Sigmoid colon (tissue), 7 donors: Measurements from ENCODE around the gene ARFGAP1. TPM values are rescaled to one million over a fixed set of nuclear protein-coding genes. Genes with fewer than 3 reads are reported as not detected.

ENCODE experiments used
- DNase-seq: peaks from one replicate; pipeline ENCODE4 v3.0.0-alpha.2; 2019
- H3K27ac ChIP-seq, 4 donors: fragments of 200-600 bp; sonication (generic); one replicate each; pipeline ENCODE4 v1.5.1; 2016 to 2019; ENCODE audit warnings: mild to moderate bottlenecking in 1 of 4
- H3K27me3 ChIP-seq, 3 donors: fragments of 200-600 bp; sonication (generic); one replicate each; pipeline ENCODE4 v1.5.1; 2019; ENCODE audit warnings: mild to moderate bottlenecking in 1 of 3
- H3K36me3 ChIP-seq, 4 donors: fragments of 200-600 bp; sonication (generic); one replicate each; pipeline ENCODE4 v1.5.1; 2016 to 2019
- H3K4me1 ChIP-seq, 4 donors: fragments of 200-600 bp; sonication (generic); one replicate each; pipeline ENCODE4 v1.5.1; 2017 to 2019
- H3K4me3 ChIP-seq, 4 donors: fragments of 200-600 bp; sonication (generic); one replicate each; pipeline ENCODE4 v1.5.1; 2017 to 2019; ENCODE audit warnings: mild to moderate bottlenecking in 2 of 4, moderate library complexity in 1 of 4
- H3K9me3 ChIP-seq, 4 donors: fragments of 200-600 bp in 3 of 4; sonication (generic) in 3 of 4; one replicate each; pipeline versions ENCODE4 v1.5.1 to v1.6.1; 2013 to 2019
- EP300 ChIP-seq, 4 donors: sonication (generic); formaldehyde crosslinking; IDR thresholded peaks; one replicate each; pipeline ENCODE4 v1.6.1; 2017; ENCODE audit warnings: antibody characterized with exemption in 4 of 4
- POLR2A ChIP-seq, 2 donors: fragments of 450-650 bp; IDR thresholded peaks; one replicate each; pipeline ENCODE4 v1.6.1; 2016; ENCODE audit warnings: antibody characterized with exemption in 2 of 2, mild to moderate bottlenecking in 2 of 2, moderate library complexity in 2 of 2
- POLR2AphosphoS5 ChIP-seq, 4 donors: sonication (generic); formaldehyde crosslinking; IDR thresholded peaks; one replicate each; pipeline ENCODE4 v1.6.1; 2017; ENCODE audit warnings: antibody characterized with exemption in 4 of 4
- WGBS, 2 donors: extraction: QIAGEN DNeasy Blood & Tissue Kit; methylation state at CpG; one replicate each; pipeline ENCODE4 v1.1.7; 2013; 5-methylcytosine and 5-hydroxymethylcytosine counted together
- intact Hi-C: fragments of 100-400 bp; cut with DNase I; formaldehyde crosslinking; loops from one replicate; pipeline ENCODE4 v1.15.1; 2023
- polyA plus RNA-seq, 3 donors: library from polyadenylated mRNA; stranded (reverse); fragments of 200-250 nt; gene quantifications; one replicate each; pipeline ENCODE4 v1.2.3, GENCODE V29; 2013
- total RNA-seq, 4 donors: library from RNA; depleted of rRNA; stranded (reverse); fragments of >200 nt; gene quantifications; one replicate each; pipeline ENCODE4 v1.1.0, GENCODE V29; 2016
- TF ChIP-seq, protein P1 (sequence below), 4 experiments: fragments of 450-650 bp in 3 of 4; fragments of 200-600 bp in 1 of 4; IDR thresholded peaks; one replicate each; pipeline ENCODE4 v1.5.1; 2016 to 2019; ENCODE audit warnings: antibody characterized with exemption in 4 of 4, mild to moderate bottlenecking in 3 of 4, moderate library complexity in 2 of 4
- donor health status: healthy with polysubstance abuse.
- donor health status: Bipolar disorder and iron deficiency.
- donor health status: healthy.

Gene ARFGAP1
- total and polyA plus RNA-seq, 7 donors: 19.8 to 109 (median 31.8) TPM

GRCh38 chr20:63238514-63239125, 34.0 kb upstream of the ARFGAP1 start:
- Histone ChIP-seq H3K27me3 (peaks cover 0 to 33% (median 9%) of the 10 kb centered on the region in 3 donors), H3K4me3 (no peak overlapping the region), H3K4me1 (no peaks in the 10 kb centered on the region), H3K9me3 (no peaks in the 10 kb centered on the region), H3K27ac (no peak overlapping the region), H3K36me3 (no peaks in the 10 kb centered on the region)
- WGBS, 2 donors: 32 to 46% methylated on average over 16 of the region's 16 CpGs
- DNase-seq: no peak
- intact Hi-C loops: no loop called here
- TF ChIP-seq POLR2AphosphoS5 (IDR thresholded peaks at IDR 0.05): no peak
- no peak for TF ChIP-seq EP300 (IDR thresholded peaks at IDR 0.05)
- TF ChIP-seq, protein P1, sequence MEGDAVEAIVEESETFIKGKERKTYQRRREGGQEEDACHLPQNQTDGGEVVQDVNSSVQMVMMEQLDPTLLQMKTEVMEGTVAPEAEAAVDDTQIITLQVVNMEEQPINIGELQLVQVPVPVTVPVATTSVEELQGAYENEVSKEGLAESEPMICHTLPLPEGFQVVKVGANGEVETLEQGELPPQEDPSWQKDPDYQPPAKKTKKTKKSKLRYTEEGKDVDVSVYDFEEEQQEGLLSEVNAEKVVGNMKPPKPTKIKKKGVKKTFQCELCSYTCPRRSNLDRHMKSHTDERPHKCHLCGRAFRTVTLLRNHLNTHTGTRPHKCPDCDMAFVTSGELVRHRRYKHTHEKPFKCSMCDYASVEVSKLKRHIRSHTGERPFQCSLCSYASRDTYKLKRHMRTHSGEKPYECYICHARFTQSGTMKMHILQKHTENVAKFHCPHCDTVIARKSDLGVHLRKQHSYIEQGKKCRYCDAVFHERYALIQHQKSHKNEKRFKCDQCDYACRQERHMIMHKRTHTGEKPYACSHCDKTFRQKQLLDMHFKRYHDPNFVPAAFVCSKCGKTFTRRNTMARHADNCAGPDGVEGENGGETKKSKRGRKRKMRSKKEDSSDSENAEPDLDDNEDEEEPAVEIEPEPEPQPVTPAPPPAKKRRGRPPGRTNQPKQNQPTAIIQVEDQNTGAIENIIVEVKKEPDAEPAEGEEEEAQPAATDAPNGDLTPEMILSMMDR (IDR thresholded peaks at IDR 0.05): no peak
- no peak for TF ChIP-seq POLR2A (IDR thresholded peaks at IDR 0.05)

GRCh38 chr20:63239431-63239830, 33.2 kb upstream of the ARFGAP1 start:
- intact Hi-C loops: no loop called here
- WGBS, 2 donors: 90 to 92% methylated on average over 30 of the region's 30 CpGs

DNA sequence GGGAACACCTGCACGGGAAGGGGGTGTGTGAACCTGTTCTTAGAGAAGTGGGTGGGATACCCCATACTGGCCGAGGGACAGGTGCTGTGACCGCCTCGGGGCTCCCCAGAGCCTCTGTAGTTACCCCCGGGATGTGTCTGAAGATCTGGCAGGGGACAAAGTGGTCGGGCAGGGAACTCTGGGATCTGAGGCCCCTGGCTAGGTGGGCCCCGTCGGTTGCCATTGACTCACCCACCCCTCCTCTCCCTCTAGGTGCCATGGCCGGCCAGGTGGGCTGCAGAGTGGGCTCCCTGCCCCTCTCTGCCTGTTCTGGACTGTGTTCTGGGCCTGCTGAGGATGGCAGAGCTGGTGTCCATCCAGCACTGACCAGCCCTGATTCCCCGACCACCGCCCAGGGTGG, 32.6 kb upstream of the ARFGAP1 start:
- Histone ChIP-seq H3K9me3 (no peaks in the 10 kb centered on the region), H3K36me3 (no peaks in the 10 kb centered on the region), H3K4me3 (no peak overlapping the region), H3K4me1 (no peaks in the 10 kb centered on the region), H3K27me3 (peaks cover 0 to 21% (median 9%) of the 10 kb centered on the region in 3 donors), H3K27ac (no peak overlapping the region)
- DNase-seq: no peak
- TF ChIP-seq POLR2A (IDR thresholded peaks at IDR 0.05): no peak
- WGBS, 2 donors: 87 to 88% methylated on average over 11 of the region's 11 CpGs
- intact Hi-C loops: no loop called here

More at GRCh38 chr20:63239431-63239830, 33.2 kb upstream of the ARFGAP1 start:
- H3K4me3 ChIP-seq: no peak overlapping the region
- no peaks in the 10 kb centered on the region for H3K36me3 ChIP-seq
- DNase-seq: no peak
- H3K4me1 ChIP-seq: no peaks in the 10 kb centered on the region
- H3K27ac ChIP-seq: no peak overlapping the region
- peaks cover 0 to 25% (median 9%) of the 10 kb centered on the region in 3 donors for H3K27me3 ChIP-seq
- no peaks in the 10 kb centered on the region for H3K9me3 ChIP-seq
- TF ChIP-seq POLR2A (IDR thresholded peaks at IDR 0.05) (no peak), POLR2AphosphoS5 (IDR thresholded peaks at IDR 0.05) (no peak), EP300 (IDR thresholded peaks at IDR 0.05) (no peak)
- TF ChIP-seq, protein P1 (IDR thresholded peaks at IDR 0.05): no peak

- WGBS, 2 donors: 11 to 51% methylated on average over 11 of the region's 11 CpGs
- Histone ChIP-seq H3K27ac (no peak overlapping the region), H3K36me3 (no peaks in the 10 kb centered on the region), H3K4me1 (no peaks in the 10 kb centered on the region), H3K9me3 (no peaks in the 10 kb centered on the region), H3K4me3 (no peak overlapping the region), H3K27me3 (peaks cover 0 to 12% (median under 1%) of the 10 kb centered on the region in 3 donors)
- TF ChIP-seq, protein P1 (IDR thresholded peaks at IDR 0.05): no peak
- DNase-seq: no peak
- intact Hi-C loops: no loop called here
These were observed 31.3 kb upstream of the ARFGAP1 start for GRCh38 chr20:63241272-63241671.

GRCh38 chr20:63242736-63243135, 29.9 kb upstream of the ARFGAP1 start:
- no peaks in the 10 kb centered on the region for H3K4me1 ChIP-seq
- H3K9me3 ChIP-seq: no peaks in the 10 kb centered on the region
- WGBS, 2 donors: 89 to 90% methylated on average over 21 of the region's 21 CpGs
- intact Hi-C loops: no loop called here
- DNase-seq: no peak
- no peak overlapping the region for H3K27ac ChIP-seq
- TF ChIP-seq POLR2A (IDR thresholded peaks at IDR 0.05) (no peak), EP300 (IDR thresholded peaks at IDR 0.05) (no peak), POLR2AphosphoS5 (IDR thresholded peaks at IDR 0.05) (no peak)
- TF ChIP-seq, protein P1 (IDR thresholded peaks at IDR 0.05): no peak
- H3K27me3 ChIP-seq: peaks cover 0 to 21% (median 3%) of the 10 kb centered on the region in 3 donors
- H3K4me3 ChIP-seq: no peak overlapping the region
- no peaks in the 10 kb centered on the region for H3K36me3 ChIP-seq
